Suppressor macrophage treated with lipopolysaccharide for 1 hour (primary cell): Measurements from ENCODE around the gene HIVEP1.

Experiments used
- DNase-seq, 3 donors: peaks; one replicate each; pipeline ENCODE4 v3.0.0-alpha.2; 2020 to 2022

Gene HIVEP1

GRCh38 chr6:12012038-12012557, at the start of gene HIVEP1:
TSS of gene HIVEP1 (plus strand) at chr6:12012312. CDS start at chr6:12015629, 3,317 bp downstream.
- DNase-seq: no peak

- DNase-seq: no peak
Observed at GRCh38 chr6:11963756-11964500, 48.2 kb upstream of the HIVEP1 start.

GRCh38 chr6:11964729-11965335, 47.3 kb upstream of the HIVEP1 start:
- DNase-seq: peak; percentile 34 to 40 (median 39)

GRCh38 chr6:11965499-11965898, 46.6 kb upstream of the HIVEP1 start:
- no peak for DNase-seq

GRCh38 chr6:11968241-11968806, 43.8 kb upstream of the HIVEP1 start:
- DNase-seq: peak in 2 of 3 donors; percentile 23 to 35

- DNase-seq: no peak
Observed at GRCh38 chr6:11969092-11969491, 43.0 kb upstream of the HIVEP1 start.

- peak in 2 of 3 donors; percentile 28 to 39 for DNase-seq
Observed at GRCh38 chr6:11970114-11970513, 42.0 kb upstream of the HIVEP1 start.

- DNase-seq: no peak
Observed at GRCh38 chr6:11971154-11971553, 41.0 kb upstream of the HIVEP1 start.

- no peak for DNase-seq
Observed at GRCh38 chr6:11972270-11972669, 39.8 kb upstream of the HIVEP1 start.

GRCh38 chr6:11972806-11973205, 39.3 kb upstream of the HIVEP1 start:
- no peak for DNase-seq

GRCh38 chr6:11973238-11973637, 38.9 kb upstream of the HIVEP1 start:
- no peak for DNase-seq

GRCh38 chr6:11974089-11974488, 38.0 kb upstream of the HIVEP1 start:
- DNase-seq: no peak

GRCh38 chr6:11975353-11975977, 36.6 kb upstream of the HIVEP1 start:
- peak; percentile 85 to 94 (median 90) for DNase-seq

GRCh38 chr6:11976489-11976888, 35.6 kb upstream of the HIVEP1 start:
- DNase-seq: no peak

GRCh38 chr6:11977193-11977592, 34.9 kb upstream of the HIVEP1 start:
- DNase-seq: no peak

- no peak for DNase-seq
Observed at GRCh38 chr6:11977738-11978137, 34.4 kb upstream of the HIVEP1 start.

- peak; percentile 28 to 66 (median 50) for DNase-seq
Observed at GRCh38 chr6:11978169-11978987, 33.7 kb upstream of the HIVEP1 start.

GRCh38 chr6:11979866-11980265, 32.2 kb upstream of the HIVEP1 start:
- no peak for DNase-seq

GRCh38 chr6:11983306-11983705, 28.8 kb upstream of the HIVEP1 start:
- DNase-seq: no peak

GRCh38 chr6:11987386-11987785, 24.7 kb upstream of the HIVEP1 start:
- DNase-seq: no peak

- no peak for DNase-seq
Observed at GRCh38 chr6:11989386-11989785, 22.7 kb upstream of the HIVEP1 start.

- no peak for DNase-seq
Observed at GRCh38 chr6:11992086-11992485, 20.0 kb upstream of the HIVEP1 start.
